Small intestine (tissue), 7 donors: Measurements from ENCODE around the gene SCAMP3. TPM values are rescaled to one million over a fixed set of nuclear protein-coding genes. Genes with fewer than 3 reads are reported as not detected.

Source experiments
- DNase-seq, 2 donors: peaks; one replicate each; pipeline versions ENCODE4 v3.0.0 to v3.0.0-alpha.2; 2013
- FAIRE-seq: peaks from 2 replicates; lab custom pipeline; 2012; peaks lifted over from hg19 to GRCh38; lab: Jason Lieb, UNC
- H3K27ac ChIP-seq, 3 donors: one replicate each; pipeline ENCODE4 v1.5.1; 2013; ENCODE audit warnings: low read length in 2 of 3, mild to moderate bottlenecking in 2 of 3, control low read depth in 1 of 3, inconsistent platforms in 1 of 3, low read depth in 1 of 3, moderate library complexity in 1 of 3
- H3K27me3 ChIP-seq, 3 donors: one replicate each; pipeline ENCODE4 v1.6.1; 2013; ENCODE audit warnings: low read length in 3 of 3, inconsistent platforms in 1 of 3; ENCODE audit not compliant: control insufficient read depth in 3 of 3, insufficient read depth in 3 of 3
- H3K36me3 ChIP-seq, 3 donors: one replicate each; pipeline ENCODE4 v1.6.1; 2013; ENCODE audit warnings: low read length in 3 of 3, inconsistent platforms in 1 of 3, low read depth in 1 of 3, mild to moderate bottlenecking in 1 of 3, moderate library complexity in 1 of 3; ENCODE audit not compliant: control insufficient read depth in 3 of 3, insufficient read depth in 2 of 3
- H3K4me1 ChIP-seq, 3 donors: one replicate each; pipeline ENCODE4 v1.6.1; 2013; ENCODE audit warnings: low read length in 2 of 3, inconsistent platforms in 1 of 3, low read depth in 1 of 3, mild to moderate bottlenecking in 1 of 3, moderate library complexity in 1 of 3; ENCODE audit not compliant: control insufficient read depth in 3 of 3, insufficient read depth in 2 of 3
- H3K4me3 ChIP-seq, 3 donors: one replicate each; pipeline ENCODE4 v1.5.1; 2013; ENCODE audit warnings: low read length in 3 of 3, control low read depth in 1 of 3, inconsistent platforms in 1 of 3, low read depth in 1 of 3, mild to moderate bottlenecking in 1 of 3, moderate library complexity in 1 of 3
- H3K9me3 ChIP-seq, 2 donors: one replicate each; pipeline ENCODE4 v1.6.1; 2013; ENCODE audit warnings: low read depth in 1 of 2, low read length in 1 of 2; ENCODE audit not compliant: control insufficient read depth in 2 of 2, insufficient read depth in 1 of 2
- WGBS, 3 donors: extraction: QIAGEN DNeasy Blood & Tissue Kit; methylation state at CpG; one replicate each; pipeline ENCODE4 v1.1.7; 2013; 5-methylcytosine and 5-hydroxymethylcytosine counted together
- polyA plus RNA-seq, 4 donors: library from polyadenylated mRNA; stranded (reverse) in 3 of 4; unstranded in 1 of 4; fragments of 200-250 nt in 3 of 4; fragments of 120-200 nt in 1 of 4; gene quantifications; one replicate each; pipeline versions ENCODE4 v1.2.1 to v1.2.3, GENCODE V29; 2013
- donor health status: healthy with polysubstance abuse.
- donor health status: control.
- donor health status: control.
- donor health status: Bipolar disorder and iron deficiency.
- donor health status: healthy.

Gene SCAMP3
- polyA plus RNA-seq, 4 donors = 32.7 to 61.8 (median 53.8) TPM

DNA sequence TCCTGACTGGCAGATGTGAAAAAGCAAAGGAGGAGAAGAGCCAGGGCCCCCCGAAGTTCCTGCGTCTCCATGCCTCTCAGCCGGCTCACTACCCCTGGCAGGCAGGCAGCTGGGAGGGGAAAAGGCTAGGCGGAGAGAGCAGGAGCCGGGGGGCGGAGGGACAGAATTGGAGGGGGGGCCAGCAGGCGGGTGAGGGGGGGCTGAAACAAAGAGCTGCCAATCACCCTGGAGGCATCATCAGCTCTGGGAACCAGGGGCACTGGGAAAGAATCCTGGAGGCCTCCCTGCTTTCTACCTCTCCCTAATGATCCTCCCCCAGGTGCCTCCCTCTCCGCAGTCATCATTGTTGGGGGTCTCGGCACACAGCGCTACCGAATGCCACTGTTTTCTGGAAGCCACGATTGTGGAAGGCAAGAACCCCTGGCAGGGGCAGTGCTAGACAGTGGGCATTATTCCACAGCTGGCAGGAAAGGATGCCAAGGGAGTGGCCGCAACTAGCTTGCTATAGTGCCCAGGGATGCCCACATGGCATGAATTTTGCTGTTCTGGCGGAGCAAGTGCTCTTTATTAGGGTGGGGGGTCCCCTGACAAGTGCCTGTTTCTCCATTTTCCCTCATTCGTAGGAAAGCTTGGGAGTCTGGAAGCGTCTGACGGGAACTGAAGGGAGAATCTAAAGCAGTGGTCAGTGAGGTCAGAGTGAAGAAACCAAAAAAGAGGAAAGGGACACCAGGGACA lies 54.2 kb downstream of the SCAMP3 start, which contains the start of gene THBS3:
THBS3 (minus strand) TSS at position 92 of the 735 bp plus-strand sequence; CDS start at position 71, 21 bp downstream.
- 27 to 43% (median 30%) methylated on average over 17 of the region's 17 CpGs for WGBS, 3 donors
- peak within 1 kb of the TSS; percentile 84 to 100 (median 98) for H3K27ac ChIP-seq
- peaks cover 0 to 22% (median 8%) of the 10 kb centered on the region in 3 donors for H3K4me1 ChIP-seq
- FAIRE-seq (no peak), DNase-seq (no peak)
- H3K9me3 ChIP-seq = no peaks in the 10 kb centered on the region
- H3K4me3 ChIP-seq = peak within 1 kb of the TSS; percentile 62 to 86 (median 79)
- peaks cover 0 to 22% (median 0%) of the 10 kb centered on the region in 3 donors for H3K36me3 ChIP-seq
- no peaks in the 10 kb centered on the region for H3K27me3 ChIP-seq

DNA sequence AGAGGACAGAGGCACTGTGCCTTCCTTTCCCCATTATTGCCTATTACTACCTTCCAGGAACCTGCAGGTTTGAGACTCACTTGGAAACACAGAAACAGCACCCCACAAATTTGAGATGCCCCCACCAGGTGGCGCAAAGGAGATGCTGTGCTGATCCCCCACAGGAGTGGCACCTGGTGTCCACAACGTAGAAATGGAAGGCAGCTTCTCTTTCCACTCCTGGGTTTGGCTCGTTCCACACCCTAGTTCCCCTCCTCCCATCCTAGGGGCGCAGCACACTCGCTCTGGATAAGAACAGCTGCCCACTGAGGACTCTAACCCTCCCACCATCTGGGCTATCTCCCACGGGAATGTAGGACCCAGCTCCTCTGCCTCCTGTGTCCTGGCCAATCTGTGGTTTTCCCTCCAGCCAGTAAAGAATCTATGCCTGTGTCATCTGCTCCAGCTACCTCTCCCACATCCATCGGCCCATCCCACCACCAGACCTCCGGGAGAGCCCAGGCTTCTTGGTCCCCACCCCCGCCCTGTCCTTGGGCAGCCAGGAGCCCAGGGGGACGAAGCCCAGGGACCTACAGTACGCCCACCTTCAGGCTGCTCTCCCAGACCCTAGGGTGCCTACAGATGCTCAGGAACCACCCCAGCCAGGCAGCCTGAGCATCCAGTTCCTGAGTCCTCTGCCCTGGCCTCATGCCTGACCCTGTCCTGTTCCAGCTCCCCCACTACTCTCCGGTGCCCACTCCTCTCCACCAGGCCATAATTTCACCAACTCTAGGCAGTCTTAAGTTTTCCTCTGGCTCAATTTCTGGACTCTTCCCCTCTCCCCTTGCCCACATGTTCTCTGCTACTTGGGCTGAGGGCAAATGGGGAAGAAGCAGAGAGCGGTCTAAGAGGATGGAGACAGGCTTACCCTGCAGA lies 55.0 kb downstream of the SCAMP3 start:
- Histone ChIP-seq H3K36me3 (peaks cover 0 to 22% (median 0%) of the 10 kb centered on the region in 3 donors), H3K4me1 (peaks cover 0 to 22% (median 8%) of the 10 kb centered on the region in 3 donors), H3K4me3 (peak overlapping the region in 1 of 3 donors; percentile 86), H3K27me3 (no peaks in the 10 kb centered on the region), H3K27ac (peak overlapping the region in 2 of 3 donors; percentile 98 to 100), H3K9me3 (no peaks in the 10 kb centered on the region)
- FAIRE-seq (no peak), DNase-seq (peak; percentile 89 to 91)
- WGBS, 3 donors = 25 to 32% (median 30%) methylated on average over 13 of the region's 13 CpGs

Other genes starting within 250 kb of the SCAMP3 start
- 10 to 100 TPM in 2 of 4 donors, 1 to 10 TPM in 2; 1.9 to 27.1 (median 10.6) TPM for gene DCST2, start 228.6 kb downstream of the SCAMP3 start, polyA plus RNA-seq
- under 1 TPM in 2 of 4 donors, not detected in 2; 0.10 to 0.56 TPM for gene DCST1, start 228.5 kb downstream of the SCAMP3 start, polyA plus RNA-seq
- gene ADAM15, start 211.0 kb downstream of the SCAMP3 start, polyA plus RNA-seq = 100 to 1,000 TPM in 3 of 4 donors, 10 to 100 TPM in 1; 24.9 to 206 (median 147) TPM
- 10 to 100 TPM; 16.8 to 41.3 (median 17.4) TPM for gene EFNA4, start 198.6 kb downstream of the SCAMP3 start, polyA plus RNA-seq
- gene EFNA3, start 183.5 kb downstream of the SCAMP3 start, polyA plus RNA-seq = 1 to 10 TPM; 2.0 to 7.0 (median 5.4) TPM
- gene EFNA1, start 134.5 kb downstream of the SCAMP3 start, polyA plus RNA-seq = 100 to 1,000 TPM in 3 of 4 donors, 10 to 100 TPM in 1; 50.6 to 166 (median 145) TPM
- gene SLC50A1, start 126.5 kb downstream of the SCAMP3 start, polyA plus RNA-seq = 10 to 100 TPM; 44.6 to 99.5 (median 61.9) TPM
- 100 to 1,000 TPM in 3 of 4 donors, 10 to 100 TPM in 1; 68.5 to 306 (median 238) TPM for gene DPM3, start 121.8 kb downstream of the SCAMP3 start, polyA plus RNA-seq
- gene KRTCAP2, start 89.1 kb downstream of the SCAMP3 start, polyA plus RNA-seq = 100 to 1,000 TPM; 144 to 286 (median 201) TPM
- gene TRIM46, start 88.5 kb downstream of the SCAMP3 start, polyA plus RNA-seq = under 1 TPM in 3 of 4 donors, not detected in 1; 0.27 to 0.64 (median 0.57) TPM
- gene THBS3, start 54.5 kb downstream of the SCAMP3 start, polyA plus RNA-seq = 10 to 100 TPM; 11.3 to 24.9 (median 14.8) TPM
- gene MTX1, start 53.7 kb downstream of the SCAMP3 start, polyA plus RNA-seq = 10 to 100 TPM; 40.0 to 72.2 (median 49.4) TPM
- gene ENTREP3, start 6.9 kb downstream of the SCAMP3 start, polyA plus RNA-seq = 10 to 100 TPM; 14.3 to 21.3 (median 16.8) TPM
- gene CLK2, start 11.1 kb upstream of the SCAMP3 start, polyA plus RNA-seq = 10 to 100 TPM; 27.0 to 66.9 (median 37.7) TPM
- gene HCN3, start 15.1 kb upstream of the SCAMP3 start, polyA plus RNA-seq = 10 to 100 TPM in 2 of 4 donors, 1 to 10 TPM in 2; 4.0 to 15.0 (median 8.1) TPM
- gene PKLR, start 39.1 kb upstream of the SCAMP3 start, polyA plus RNA-seq = 10 to 100 TPM in 1 of 4 donors, 1 to 10 TPM in 3; 3.8 to 69.0 (median 7.4) TPM
- gene FDPS, start 46.5 kb upstream of the SCAMP3 start, polyA plus RNA-seq = 100 to 1,000 TPM; 172 to 343 (median 195) TPM
- 10 to 100 TPM; 32.7 to 60.8 (median 44.6) TPM for gene RUSC1, start 58.5 kb upstream of the SCAMP3 start, polyA plus RNA-seq